ENCODE measurements around the gene CACNA1C.

The CACNA1C gene

DNA sequence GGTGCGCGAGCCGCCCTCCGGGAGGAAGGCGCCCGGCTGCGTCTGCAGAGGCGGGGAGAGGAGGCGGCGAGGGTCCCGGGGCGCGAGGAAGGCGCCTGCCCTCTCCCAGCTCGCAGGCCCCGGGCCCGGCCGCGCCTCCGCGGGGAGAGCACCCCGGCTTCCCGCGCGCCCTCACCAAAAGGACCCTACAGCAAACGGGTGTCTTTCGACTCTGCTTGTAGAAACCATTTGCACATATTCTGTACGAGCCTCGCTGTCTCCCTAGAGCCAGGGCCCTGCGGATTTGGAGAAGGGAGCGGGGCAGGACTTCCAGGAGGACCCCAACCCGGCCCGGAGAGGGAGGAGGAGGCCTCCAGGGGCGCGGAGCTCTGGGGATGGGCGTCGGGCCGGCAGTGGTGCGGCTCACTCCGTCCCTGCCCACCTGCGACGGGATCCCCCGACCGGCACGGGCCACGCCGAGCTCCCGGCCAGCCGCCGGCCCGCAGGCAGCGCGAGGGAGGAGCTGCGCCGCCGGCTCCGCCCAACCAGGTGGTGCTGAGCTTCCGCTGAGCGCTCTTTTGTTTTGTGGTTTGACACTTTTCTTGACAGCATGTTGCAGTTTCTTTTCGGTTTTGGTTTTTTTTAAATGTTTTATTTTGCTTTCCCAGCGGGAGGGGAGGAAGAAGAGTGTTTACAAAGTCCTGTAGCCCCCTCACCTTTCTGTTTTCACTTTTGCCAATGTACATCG is 638.7 kb downstream of the CACNA1C start:
- H3K4me3 ChIP-seq (ENCODE audit: low read depth, low read length): no peak overlapping the region
- TF ChIP-seq, protein P1, sequence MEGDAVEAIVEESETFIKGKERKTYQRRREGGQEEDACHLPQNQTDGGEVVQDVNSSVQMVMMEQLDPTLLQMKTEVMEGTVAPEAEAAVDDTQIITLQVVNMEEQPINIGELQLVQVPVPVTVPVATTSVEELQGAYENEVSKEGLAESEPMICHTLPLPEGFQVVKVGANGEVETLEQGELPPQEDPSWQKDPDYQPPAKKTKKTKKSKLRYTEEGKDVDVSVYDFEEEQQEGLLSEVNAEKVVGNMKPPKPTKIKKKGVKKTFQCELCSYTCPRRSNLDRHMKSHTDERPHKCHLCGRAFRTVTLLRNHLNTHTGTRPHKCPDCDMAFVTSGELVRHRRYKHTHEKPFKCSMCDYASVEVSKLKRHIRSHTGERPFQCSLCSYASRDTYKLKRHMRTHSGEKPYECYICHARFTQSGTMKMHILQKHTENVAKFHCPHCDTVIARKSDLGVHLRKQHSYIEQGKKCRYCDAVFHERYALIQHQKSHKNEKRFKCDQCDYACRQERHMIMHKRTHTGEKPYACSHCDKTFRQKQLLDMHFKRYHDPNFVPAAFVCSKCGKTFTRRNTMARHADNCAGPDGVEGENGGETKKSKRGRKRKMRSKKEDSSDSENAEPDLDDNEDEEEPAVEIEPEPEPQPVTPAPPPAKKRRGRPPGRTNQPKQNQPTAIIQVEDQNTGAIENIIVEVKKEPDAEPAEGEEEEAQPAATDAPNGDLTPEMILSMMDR (IDR thresholded peaks at IDR 0.05; ENCODE audit: low read depth, low read length): no peak

DNA sequence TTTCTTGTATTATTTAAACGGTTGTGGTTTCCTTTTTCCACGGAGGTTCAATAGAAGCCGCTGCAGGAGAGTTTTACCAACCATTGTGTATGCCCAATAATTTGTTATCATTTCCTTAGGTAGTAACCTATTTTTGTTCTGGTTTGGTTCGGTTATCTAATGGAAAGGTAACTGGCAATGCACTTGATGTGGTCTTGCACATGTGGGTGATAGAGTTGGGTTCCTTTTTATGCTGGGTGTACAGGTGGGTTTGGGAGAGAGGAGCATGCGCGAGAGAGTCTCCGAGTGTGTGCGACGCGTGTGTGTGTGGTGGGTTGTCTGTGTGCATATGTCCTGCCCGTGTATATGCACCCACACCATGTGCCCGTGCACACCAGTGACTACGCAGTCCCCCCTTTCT is 639.3 kb downstream of the CACNA1C start:
- TF ChIP-seq, protein P1 (IDR thresholded peaks at IDR 0.05; ENCODE audit: low read depth, low read length): no peak
- H3K4me3 ChIP-seq (ENCODE audit: low read depth, low read length): no peak overlapping the region

DNA sequence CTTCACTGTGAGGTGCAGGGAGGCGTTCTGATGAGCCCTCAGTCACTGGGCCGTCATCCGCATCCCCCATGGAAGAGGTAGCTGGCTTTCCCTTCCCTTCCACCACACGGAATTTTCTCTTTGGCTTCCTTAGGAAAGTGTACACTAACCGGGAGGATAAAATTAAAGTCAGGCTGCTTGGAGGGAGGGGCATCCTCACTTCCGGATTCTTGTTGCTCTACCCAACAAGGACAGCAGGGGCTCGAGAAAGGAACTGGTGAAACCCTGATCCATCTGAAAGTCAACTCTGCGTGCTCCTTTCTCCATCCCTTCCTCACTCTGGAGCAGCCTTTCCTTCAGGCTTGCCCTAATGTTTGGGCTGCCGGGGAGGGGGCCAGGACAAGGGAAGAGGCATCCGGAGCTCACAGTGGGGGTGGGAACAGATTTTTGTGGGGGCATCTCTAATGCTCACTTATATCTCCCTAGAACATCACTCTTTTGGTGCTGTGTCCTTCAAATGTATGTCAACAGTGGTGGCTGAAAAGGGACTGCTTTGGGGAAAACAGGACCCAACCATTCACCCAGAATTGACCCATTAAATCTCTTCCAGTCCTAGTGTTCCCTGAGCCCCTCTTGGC is 640.6 kb downstream of the CACNA1C start:
- H3K4me3 ChIP-seq (ENCODE audit: low read depth, low read length): no peak overlapping the region

DNA sequence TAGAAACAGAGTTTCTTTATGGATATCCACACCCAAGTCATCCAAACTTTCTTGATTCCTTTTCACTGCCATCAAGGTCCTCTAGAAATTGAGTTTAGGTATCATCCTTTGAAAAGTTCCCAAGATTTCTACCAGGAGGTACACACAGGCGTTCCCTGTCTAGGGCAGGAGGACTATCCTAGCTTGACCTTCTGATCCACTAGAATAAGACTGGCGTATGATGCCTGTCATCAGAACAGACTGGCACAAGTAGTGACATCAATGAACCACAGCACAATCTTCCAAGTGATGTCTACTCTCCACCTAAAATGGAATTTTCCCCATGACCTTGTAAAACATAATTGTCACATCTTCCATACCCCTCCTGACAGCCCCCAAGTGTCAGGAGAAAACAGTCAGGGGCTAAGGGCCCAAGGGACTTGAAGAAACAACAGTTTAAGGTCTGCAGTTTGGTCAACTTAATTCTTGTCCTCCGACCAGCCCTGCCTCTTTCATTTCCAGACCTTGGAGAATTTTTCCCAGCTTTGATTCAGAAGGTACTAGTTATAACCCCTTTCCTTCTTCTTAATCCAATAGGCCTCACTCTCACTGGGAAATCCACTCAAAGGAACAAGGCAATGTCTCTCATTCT is 641.3 kb downstream of the CACNA1C start:
- H3K4me3 ChIP-seq (ENCODE audit: low read depth, low read length): no peak overlapping the region
- TF ChIP-seq, protein P1 (IDR thresholded peaks at IDR 0.05; ENCODE audit: low read depth, low read length): no peak

More for the DNA sequence above, 640.6 kb downstream of the CACNA1C start:
- TF ChIP-seq, protein P1 (IDR thresholded peaks at IDR 0.05; ENCODE audit: low read depth, low read length): no peak

DNA sequence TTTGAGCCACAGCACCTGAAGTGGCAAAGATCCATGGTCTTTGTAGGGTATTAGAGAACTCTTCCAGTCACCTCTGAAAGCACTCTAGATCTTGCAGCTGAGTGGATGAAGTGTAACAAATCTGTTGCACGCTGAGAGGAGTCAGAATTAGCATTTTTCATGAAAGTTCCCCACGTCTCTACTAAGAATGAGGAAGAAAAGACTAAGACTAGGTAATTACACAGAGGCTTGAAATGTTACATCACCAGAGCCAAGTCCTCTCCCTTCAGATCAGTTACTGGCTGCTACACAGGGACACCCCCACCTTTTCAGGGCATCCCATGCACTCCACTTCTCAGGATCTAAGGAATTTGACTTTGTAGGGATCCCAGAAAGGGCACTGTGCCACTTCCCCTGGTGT is 643.3 kb downstream of the CACNA1C start:
- TF ChIP-seq, protein P1 (IDR thresholded peaks at IDR 0.05; ENCODE audit: low read depth, low read length): no peak
- no peak overlapping the region for H3K4me3 ChIP-seq (ENCODE audit: low read depth, low read length)

DNA sequence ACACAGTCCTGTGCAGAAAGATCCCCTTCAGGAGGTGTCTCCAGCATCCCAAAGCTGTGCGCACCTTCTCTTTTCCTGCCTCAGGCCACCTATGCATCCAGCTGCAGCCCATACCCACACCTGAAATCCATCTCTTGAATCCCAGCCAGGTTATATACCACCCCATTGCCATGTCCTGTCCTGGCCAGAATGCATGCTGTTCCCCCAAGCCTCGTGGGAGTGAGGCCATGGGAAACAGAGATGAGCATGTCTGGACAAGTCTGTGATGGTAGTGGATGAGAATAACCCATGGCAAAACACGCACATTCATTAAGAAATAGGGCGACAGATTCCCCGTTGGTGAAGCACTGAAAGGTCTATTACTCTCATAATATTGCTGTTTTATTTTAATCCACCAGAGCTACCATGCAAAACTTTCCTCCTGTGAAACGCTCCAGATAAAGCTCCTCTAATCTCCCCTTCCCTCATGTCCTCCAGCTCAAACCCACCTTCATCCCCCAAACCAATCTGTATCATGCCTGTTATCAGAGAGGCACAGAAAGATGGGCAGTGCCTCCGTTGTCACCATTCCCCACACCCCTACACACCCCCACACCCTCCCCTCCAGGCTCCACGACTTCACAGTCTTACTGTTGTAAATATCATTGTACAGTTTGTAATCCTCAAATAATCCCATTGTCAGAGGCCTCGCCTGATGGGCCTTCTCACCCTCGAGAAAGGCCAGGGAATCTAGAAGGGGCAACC is 644.4 kb downstream of the CACNA1C start:
- TF ChIP-seq, protein P1 (IDR thresholded peaks at IDR 0.05; ENCODE audit: low read depth, low read length): no peak
- no peak overlapping the region for H3K4me3 ChIP-seq (ENCODE audit: low read depth, low read length)

Data from WI38 (cell line).